WTC11 (cell line): ENCODE data around the gene CENPL. TPM values are rescaled to one million over a fixed set of nuclear protein-coding genes. Genes with fewer than 3 reads are reported as not detected.

Experiments used
- ATAC-seq: fragments of 200-7000 bp; cut with Tn5 transposase; 2 replicates; pipeline ENCODE4 v1.10.0; 2021; ENCODE audit warnings: mild to moderate bottlenecking, moderate library complexity
- CTCF ChIA-PET: fragments of 300-600 bp; sonication (Branson Sonifier 250); formaldehyde crosslinking; loops from one replicate; lab custom pipeline; 2021; ENCODE audit warnings: antibody characterized with exemption; lab: Charles Lee
- POLR2A ChIA-PET: fragments of 350-600 bp; sonication (Branson Sonifier 250); formaldehyde crosslinking; loops from one replicate; lab custom pipeline; 2021; ENCODE audit warnings: antibody characterized with exemption; lab: Charles Lee
- DNase-seq: peaks from one replicate; pipeline ENCODE4 v3.0.0; 2021; ENCODE audit warnings: low spot score
- H3K27ac Mint-ChIP-seq: 2 replicates; pipeline ENCODE4 v1.8.0; 2021; ENCODE audit warnings: mixed read lengths
- H3K27me3 Mint-ChIP-seq: 2 replicates; pipeline ENCODE4 v1.8.0; 2021; ENCODE audit warnings: low read depth, mild to moderate bottlenecking, moderate library complexity, mixed read lengths
- H3K36me3 Mint-ChIP-seq: 2 replicates; pipeline ENCODE4 v1.8.0; 2021; ENCODE audit warnings: mixed read lengths
- H3K4me1 Mint-ChIP-seq: 2 replicates; pipeline ENCODE4 v1.8.0; 2022; ENCODE audit warnings: mixed read lengths
- H3K4me3 Mint-ChIP-seq: 2 replicates; pipeline ENCODE4 v1.8.0; 2021; ENCODE audit warnings: mild to moderate bottlenecking, moderate library complexity, mixed read lengths
- H3K9me3 Mint-ChIP-seq: 2 replicates; pipeline ENCODE4 v1.8.0; 2021; ENCODE audit warnings: mixed read lengths
- CBFB ChIP-seq: sonication (generic); formaldehyde crosslinking; IDR thresholded peaks from 2 replicates; pipeline ENCODE4 v1.8.1; 2022; ENCODE audit warnings: mild to moderate bottlenecking, low read depth, missing genetic modification reagents
- CREM ChIP-seq: sonication (generic); formaldehyde crosslinking; IDR thresholded peaks from 2 replicates; pipeline ENCODE4 v1.8.1; 2022; ENCODE audit warnings: mild to moderate bottlenecking, missing genetic modification reagents, moderate library complexity
- ZNF121 ChIP-seq: sonication (generic); formaldehyde crosslinking; IDR thresholded peaks from 2 replicates; pipeline ENCODE4 v1.8.0; 2023; ENCODE audit warnings: missing genetic modification reagents
- ZNF263 ChIP-seq: sonication (generic); formaldehyde crosslinking; IDR thresholded peaks from 2 replicates; pipeline ENCODE4 v1.8.1; 2022; ENCODE audit warnings: low read depth, mild to moderate bottlenecking, moderate library complexity, missing genetic modification reagents
- ZNF416 ChIP-seq: fragments of 250-450 bp; sonication (Bioruptor Pico); IDR thresholded peaks from 2 replicates; pipeline ENCODE4 v1.9.0; 2021; ENCODE audit warnings: mild to moderate bottlenecking, inconsistent platforms
- total RNA-seq: library from RNA; stranded (reverse); gene quantifications from 3 replicates; pipeline ENCODE4 v1.2.3, GENCODE V29; 2021
- TF ChIP-seq, protein P1 (sequence below): sonication (generic); formaldehyde crosslinking; IDR thresholded peaks from 2 replicates; pipeline ENCODE4 v1.8.1; 2023; ENCODE audit warnings: mild to moderate bottlenecking, moderate library complexity, missing genetic modification reagents
- TF ChIP-seq, protein P2 (sequence below): sonication (generic); formaldehyde crosslinking; IDR thresholded peaks from 2 replicates; pipeline ENCODE4 v1.8.1; 2023; ENCODE audit warnings: mild to moderate bottlenecking, missing genetic modification reagents, borderline replicate concordance
- TF ChIP-seq, protein P3 (sequence below): fragments of 250-450 bp; sonication (Bioruptor Pico); IDR thresholded peaks from 2 replicates; pipeline ENCODE4 v1.9.0; 2021; ENCODE audit warnings: mild to moderate bottlenecking
- TF ChIP-seq, protein P4 (sequence below): fragments of 250-450 bp; sonication (Bioruptor Pico); IDR thresholded peaks from 2 replicates; pipeline ENCODE4 v1.9.0; 2021; ENCODE audit warnings: mild to moderate bottlenecking
- TF ChIP-seq, protein P5 (sequence below): sonication (generic); formaldehyde crosslinking; IDR thresholded peaks from 2 replicates; pipeline ENCODE4 v1.8.1; 2022; ENCODE audit warnings: mild to moderate bottlenecking, missing genetic modification reagents, moderate library complexity, borderline replicate concordance
- TF ChIP-seq, protein P6 (sequence below): sonication (generic); formaldehyde crosslinking; IDR thresholded peaks from 2 replicates; pipeline ENCODE4 v1.8.0; 2023; ENCODE audit warnings: mild to moderate bottlenecking, missing genetic modification reagents
- TF ChIP-seq, protein P7 (sequence below): sonication (generic); formaldehyde crosslinking; IDR thresholded peaks from 2 replicates; pipeline ENCODE4 v1.8.0; 2023; ENCODE audit warnings: missing genetic modification reagents
- TF ChIP-seq, protein P8 (sequence below): fragments of 250-450 bp; sonication (Bioruptor Pico); conservative IDR thresholded peaks from 2 replicates; pipeline ENCODE4 v1.9.0; 2021; ENCODE audit warnings: mild to moderate bottlenecking
- TF ChIP-seq, protein P9 (sequence below): sonication (generic); formaldehyde crosslinking; IDR thresholded peaks from 2 replicates; pipeline ENCODE4 v1.8.0; 2022; ENCODE audit warnings: mild to moderate bottlenecking, missing genetic modification reagents

The CENPL gene
- total RNA-seq, 1 experiment from 2014 or later: 20.1 TPM

DNA sequence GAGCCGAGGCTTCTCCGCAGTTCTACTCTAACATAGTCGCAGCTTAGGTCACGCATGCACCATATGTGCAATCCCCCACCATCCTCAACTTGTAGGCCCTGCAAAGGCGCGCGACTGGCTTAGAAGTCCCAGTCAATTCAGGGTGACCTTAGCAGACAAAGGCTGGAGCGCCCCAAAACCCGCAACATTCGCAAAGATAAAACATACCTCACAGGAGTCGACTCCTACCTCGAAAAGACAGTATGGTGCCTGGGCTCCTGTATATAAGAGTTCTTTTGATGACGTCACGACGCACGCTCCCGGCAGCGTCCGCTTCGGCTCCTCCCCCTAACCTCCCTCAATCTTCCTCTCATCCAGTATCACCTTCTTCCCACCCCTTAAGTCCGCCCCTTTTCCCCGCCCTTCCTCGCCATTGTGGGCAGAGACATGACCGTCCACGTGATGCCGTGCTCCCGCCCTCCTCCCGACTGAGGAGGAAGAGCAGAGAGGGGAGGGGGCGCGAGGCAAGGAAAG lies 43.1 kb upstream of the CENPL start, which contains the start of gene GAS5 (continued):
- TF ChIP-seq, protein P1, sequence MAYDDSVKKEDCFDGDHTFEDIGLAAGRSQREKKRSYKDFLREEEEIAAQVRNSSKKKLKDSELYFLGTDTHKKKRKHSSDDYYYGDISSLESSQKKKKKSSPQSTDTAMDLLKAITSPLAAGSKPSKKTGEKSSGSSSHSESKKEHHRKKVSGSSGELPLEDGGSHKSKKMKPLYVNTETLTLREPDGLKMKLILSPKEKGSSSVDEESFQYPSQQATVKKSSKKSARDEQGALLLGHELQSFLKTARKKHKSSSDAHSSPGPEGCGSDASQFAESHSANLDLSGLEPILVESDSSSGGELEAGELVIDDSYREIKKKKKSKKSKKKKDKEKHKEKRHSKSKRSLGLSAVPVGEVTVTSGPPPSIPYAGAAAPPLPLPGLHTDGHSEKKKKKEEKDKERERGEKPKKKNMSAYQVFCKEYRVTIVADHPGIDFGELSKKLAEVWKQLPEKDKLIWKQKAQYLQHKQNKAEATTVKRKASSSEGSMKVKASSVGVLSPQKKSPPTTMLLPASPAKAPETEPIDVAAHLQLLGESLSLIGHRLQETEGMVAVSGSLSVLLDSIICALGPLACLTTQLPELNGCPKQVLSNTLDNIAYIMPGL (CRISPR knock-in tag): peak; percentile 7; the same call in 1 of the 2 replicates
- TF ChIP-seq, protein P2, sequence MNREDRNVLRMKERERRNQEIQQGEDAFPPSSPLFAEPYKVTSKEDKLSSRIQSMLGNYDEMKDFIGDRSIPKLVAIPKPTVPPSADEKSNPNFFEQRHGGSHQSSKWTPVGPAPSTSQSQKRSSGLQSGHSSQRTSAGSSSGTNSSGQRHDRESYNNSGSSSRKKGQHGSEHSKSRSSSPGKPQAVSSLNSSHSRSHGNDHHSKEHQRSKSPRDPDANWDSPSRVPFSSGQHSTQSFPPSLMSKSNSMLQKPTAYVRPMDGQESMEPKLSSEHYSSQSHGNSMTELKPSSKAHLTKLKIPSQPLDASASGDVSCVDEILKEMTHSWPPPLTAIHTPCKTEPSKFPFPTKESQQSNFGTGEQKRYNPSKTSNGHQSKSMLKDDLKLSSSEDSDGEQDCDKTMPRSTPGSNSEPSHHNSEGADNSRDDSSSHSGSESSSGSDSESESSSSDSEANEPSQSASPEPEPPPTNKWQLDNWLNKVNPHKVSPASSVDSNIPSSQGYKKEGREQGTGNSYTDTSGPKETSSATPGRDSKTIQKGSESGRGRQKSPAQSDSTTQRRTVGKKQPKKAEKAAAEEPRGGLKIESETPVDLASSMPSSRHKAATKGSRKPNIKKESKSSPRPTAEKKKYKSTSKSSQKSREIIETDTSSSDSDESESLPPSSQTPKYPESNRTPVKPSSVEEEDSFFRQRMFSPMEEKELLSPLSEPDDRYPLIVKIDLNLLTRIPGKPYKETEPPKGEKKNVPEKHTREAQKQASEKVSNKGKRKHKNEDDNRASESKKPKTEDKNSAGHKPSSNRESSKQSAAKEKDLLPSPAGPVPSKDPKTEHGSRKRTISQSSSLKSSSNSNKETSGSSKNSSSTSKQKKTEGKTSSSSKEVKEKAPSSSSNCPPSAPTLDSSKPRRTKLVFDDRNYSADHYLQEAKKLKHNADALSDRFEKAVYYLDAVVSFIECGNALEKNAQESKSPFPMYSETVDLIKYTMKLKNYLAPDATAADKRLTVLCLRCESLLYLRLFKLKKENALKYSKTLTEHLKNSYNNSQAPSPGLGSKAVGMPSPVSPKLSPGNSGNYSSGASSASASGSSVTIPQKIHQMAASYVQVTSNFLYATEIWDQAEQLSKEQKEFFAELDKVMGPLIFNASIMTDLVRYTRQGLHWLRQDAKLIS (CRISPR knock-in tag): peak; percentile 94; the same call in 1 of the 2 replicates
- TF ChIP-seq, protein P3, sequence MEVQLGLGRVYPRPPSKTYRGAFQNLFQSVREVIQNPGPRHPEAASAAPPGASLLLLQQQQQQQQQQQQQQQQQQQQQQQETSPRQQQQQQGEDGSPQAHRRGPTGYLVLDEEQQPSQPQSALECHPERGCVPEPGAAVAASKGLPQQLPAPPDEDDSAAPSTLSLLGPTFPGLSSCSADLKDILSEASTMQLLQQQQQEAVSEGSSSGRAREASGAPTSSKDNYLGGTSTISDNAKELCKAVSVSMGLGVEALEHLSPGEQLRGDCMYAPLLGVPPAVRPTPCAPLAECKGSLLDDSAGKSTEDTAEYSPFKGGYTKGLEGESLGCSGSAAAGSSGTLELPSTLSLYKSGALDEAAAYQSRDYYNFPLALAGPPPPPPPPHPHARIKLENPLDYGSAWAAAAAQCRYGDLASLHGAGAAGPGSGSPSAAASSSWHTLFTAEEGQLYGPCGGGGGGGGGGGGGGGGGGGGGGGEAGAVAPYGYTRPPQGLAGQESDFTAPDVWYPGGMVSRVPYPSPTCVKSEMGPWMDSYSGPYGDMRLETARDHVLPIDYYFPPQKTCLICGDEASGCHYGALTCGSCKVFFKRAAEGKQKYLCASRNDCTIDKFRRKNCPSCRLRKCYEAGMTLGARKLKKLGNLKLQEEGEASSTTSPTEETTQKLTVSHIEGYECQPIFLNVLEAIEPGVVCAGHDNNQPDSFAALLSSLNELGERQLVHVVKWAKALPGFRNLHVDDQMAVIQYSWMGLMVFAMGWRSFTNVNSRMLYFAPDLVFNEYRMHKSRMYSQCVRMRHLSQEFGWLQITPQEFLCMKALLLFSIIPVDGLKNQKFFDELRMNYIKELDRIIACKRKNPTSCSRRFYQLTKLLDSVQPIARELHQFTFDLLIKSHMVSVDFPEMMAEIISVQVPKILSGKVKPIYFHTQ: peak; percentile 7; the same call in 1 of the 2 replicates
- TF ChIP-seq ZNF416 (CRISPR knock-in tag) (no peak), CREM (CRISPR knock-in tag) (0 out of 2 replicates have a peak, but pooled peaks have one; percentile 55)
- TF ChIP-seq, protein P4, sequence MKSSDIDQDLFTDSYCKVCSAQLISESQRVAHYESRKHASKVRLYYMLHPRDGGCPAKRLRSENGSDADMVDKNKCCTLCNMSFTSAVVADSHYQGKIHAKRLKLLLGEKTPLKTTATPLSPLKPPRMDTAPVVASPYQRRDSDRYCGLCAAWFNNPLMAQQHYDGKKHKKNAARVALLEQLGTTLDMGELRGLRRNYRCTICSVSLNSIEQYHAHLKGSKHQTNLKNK (CRISPR knock-in tag): 0 out of 2 replicates have a peak, but pooled peaks have one; percentile 11
- TF ChIP-seq, protein P5, sequence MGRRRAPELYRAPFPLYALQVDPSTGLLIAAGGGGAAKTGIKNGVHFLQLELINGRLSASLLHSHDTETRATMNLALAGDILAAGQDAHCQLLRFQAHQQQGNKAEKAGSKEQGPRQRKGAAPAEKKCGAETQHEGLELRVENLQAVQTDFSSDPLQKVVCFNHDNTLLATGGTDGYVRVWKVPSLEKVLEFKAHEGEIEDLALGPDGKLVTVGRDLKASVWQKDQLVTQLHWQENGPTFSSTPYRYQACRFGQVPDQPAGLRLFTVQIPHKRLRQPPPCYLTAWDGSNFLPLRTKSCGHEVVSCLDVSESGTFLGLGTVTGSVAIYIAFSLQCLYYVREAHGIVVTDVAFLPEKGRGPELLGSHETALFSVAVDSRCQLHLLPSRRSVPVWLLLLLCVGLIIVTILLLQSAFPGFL (CRISPR knock-in tag): no peak

DNA sequence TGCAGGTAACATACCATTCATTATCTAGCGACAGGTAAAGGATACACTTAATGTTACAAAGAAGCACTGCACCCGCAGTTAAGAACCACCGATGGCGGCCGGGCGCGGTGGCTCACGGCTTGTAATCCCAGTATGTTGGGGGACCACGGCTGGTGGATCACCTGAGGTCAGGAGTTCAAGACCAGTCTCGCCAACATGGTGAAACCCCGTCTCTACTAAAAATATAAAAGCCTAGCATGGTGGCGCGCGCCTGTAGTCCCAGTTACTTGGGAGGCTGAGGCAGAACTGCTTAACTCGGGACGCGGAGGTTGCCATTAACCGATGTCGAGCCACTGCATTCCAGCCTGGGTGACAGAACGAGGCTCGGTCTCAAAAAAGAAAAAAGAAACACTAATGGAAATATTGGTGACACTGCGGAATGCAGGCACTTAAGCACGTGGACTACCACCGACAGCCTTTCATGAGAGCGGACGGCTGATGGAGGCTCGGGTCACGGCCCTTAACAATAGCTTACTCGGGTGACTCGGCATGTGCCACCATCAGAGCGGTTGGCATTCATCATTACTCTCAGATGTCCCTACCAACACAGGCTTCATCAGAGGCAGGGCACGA lies 42.6 kb upstream of the CENPL start:
- Mint-ChIP-seq H3K36me3 (peaks cover 69% of the 10 kb centered on the region), H3K9me3 (no peaks in the 10 kb centered on the region), H3K4me1 (peaks cover 64% of the 10 kb centered on the region), H3K27me3 (no peaks in the 10 kb centered on the region), H3K4me3 (peak overlapping the region; percentile 97), H3K27ac (peak overlapping the region; percentile 100)
- POLR2A ChIA-PET: interaction anchor here (0.6 to 1.9 kb wide), 3 partner anchors 15 to 155 kb away, joined by 3 to 19 read pairs (median 12); partner anchors contain the start of genes CENPL, DARS2 and RC3H1
- DNase-seq: peak; percentile 14
- CTCF ChIA-PET: no interaction called here
- ATAC-seq: no peak
- TF ChIP-seq ZNF263 (CRISPR knock-in tag) (no peak), CBFB (CRISPR knock-in tag) (no peak), ZNF121 (no peak)
- TF ChIP-seq, protein P6, sequence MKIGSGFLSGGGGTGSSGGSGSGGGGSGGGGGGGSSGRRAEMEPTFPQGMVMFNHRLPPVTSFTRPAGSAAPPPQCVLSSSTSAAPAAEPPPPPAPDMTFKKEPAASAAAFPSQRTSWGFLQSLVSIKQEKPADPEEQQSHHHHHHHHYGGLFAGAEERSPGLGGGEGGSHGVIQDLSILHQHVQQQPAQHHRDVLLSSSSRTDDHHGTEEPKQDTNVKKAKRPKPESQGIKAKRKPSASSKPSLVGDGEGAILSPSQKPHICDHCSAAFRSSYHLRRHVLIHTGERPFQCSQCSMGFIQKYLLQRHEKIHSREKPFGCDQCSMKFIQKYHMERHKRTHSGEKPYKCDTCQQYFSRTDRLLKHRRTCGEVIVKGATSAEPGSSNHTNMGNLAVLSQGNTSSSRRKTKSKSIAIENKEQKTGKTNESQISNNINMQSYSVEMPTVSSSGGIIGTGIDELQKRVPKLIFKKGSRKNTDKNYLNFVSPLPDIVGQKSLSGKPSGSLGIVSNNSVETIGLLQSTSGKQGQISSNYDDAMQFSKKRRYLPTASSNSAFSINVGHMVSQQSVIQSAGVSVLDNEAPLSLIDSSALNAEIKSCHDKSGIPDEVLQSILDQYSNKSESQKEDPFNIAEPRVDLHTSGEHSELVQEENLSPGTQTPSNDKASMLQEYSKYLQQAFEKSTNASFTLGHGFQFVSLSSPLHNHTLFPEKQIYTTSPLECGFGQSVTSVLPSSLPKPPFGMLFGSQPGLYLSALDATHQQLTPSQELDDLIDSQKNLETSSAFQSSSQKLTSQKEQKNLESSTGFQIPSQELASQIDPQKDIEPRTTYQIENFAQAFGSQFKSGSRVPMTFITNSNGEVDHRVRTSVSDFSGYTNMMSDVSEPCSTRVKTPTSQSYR (CRISPR knock-in tag): no peak
- TF ChIP-seq, protein P7, sequence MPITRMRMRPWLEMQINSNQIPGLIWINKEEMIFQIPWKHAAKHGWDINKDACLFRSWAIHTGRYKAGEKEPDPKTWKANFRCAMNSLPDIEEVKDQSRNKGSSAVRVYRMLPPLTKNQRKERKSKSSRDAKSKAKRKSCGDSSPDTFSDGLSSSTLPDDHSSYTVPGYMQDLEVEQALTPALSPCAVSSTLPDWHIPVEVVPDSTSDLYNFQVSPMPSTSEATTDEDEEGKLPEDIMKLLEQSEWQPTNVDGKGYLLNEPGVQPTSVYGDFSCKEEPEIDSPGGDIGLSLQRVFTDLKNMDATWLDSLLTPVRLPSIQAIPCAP (CRISPR knock-in tag): 0 out of 2 replicates have a peak, but pooled peaks have one; percentile 19
- TF ChIP-seq, protein P8, sequence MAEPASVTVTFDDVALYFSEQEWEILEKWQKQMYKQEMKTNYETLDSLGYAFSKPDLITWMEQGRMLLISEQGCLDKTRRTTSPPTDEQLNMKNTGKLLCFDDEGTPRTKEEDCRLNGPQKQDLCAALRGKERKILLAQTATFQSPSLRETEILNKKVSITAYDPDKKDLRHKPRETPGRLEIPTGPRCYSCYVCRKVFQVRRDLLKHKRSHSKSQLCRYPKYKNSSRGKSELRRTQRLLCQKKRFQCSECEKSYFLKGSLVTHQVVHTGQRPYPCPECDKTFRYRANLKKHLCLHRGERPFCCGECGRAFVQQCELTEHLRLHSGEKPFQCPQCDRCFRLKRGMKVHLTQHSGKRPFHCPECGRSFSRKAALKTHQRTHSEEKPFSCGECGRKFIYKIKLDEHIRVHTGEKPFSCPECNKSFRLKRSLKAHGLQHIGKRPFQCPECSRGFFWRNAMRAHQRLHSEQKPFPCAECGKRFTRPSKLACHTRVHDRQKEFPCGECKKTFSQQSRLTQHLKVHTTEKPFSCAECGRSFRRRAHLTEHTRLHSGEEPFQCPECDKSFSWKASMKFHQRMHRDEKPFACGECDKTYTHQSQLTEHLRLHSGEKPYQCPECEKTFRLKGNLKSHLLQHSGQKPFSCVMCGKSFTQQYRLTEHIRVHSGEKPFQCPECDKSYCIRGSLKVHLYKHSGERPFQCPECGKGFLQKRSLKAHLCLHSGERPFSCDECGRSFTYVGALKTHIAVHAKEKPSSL (CRISPR knock-in tag): peak; percentile 90; the same call in 1 of the 2 replicates
- TF ChIP-seq, protein P9, sequence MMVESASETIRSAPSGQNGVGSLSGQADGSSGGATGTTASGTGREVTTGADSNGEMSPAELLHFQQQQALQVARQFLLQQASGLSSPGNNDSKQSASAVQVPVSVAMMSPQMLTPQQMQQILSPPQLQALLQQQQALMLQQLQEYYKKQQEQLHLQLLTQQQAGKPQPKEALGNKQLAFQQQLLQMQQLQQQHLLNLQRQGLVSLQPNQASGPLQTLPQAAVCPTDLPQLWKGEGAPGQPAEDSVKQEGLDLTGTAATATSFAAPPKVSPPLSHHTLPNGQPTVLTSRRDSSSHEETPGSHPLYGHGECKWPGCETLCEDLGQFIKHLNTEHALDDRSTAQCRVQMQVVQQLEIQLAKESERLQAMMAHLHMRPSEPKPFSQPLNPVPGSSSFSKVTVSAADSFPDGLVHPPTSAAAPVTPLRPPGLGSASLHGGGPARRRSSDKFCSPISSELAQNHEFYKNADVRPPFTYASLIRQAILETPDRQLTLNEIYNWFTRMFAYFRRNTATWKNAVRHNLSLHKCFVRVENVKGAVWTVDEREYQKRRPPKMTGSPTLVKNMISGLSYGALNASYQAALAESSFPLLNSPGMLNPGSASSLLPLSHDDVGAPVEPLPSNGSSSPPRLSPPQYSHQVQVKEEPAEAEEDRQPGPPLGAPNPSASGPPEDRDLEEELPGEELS (CRISPR knock-in tag): peak; percentile 27; the same call in 1 of the 2 replicates
